ENCODE data around the gene CLN6. TPM values are rescaled to one million over a fixed set of nuclear protein-coding genes. Genes with fewer than 3 reads are reported as not detected.

Gene CLN6
- total RNA-seq, 1 experiment from 2014 or later, result 85.7 TPM

DNA sequence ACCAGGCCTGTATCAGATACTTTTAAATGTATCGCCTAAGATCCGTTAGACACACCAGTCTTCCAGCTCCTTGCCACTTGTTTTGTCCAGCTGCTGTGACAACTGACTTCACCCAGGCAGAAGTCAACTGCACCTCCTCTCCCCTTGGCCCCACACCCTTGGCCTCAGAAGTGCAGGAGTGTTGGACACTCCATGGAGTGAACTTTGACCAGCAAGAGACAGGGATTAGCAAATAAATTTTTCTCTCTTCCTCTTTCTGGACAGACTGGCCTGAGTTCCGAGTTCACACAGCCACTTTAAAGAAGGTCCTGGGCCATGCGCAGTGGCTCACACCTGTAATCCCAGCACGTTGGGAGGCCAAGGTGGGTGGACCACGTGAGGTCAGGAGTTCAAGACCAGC, 2.9 kb upstream of the CLN6 start:
- Mint-ChIP-seq H3K27me3 (ENCODE audit: unreplicated experiment) (peaks cover 10% of the 10 kb centered on the region), H3K36me3 (ENCODE audit: insufficient read depth, unreplicated experiment) (peaks cover 33% of the 10 kb centered on the region), H3K4me1 (ENCODE audit: low read depth, unreplicated experiment) (peaks cover 15% of the 10 kb centered on the region), H3K4me3 (ENCODE audit: low read depth, unreplicated experiment) (no peak overlapping the region), H3K27ac (ENCODE audit: unreplicated experiment) (no peak overlapping the region), H3K9me3 (ENCODE audit: low read depth, unreplicated experiment) (no peaks in the 10 kb centered on the region)
- no peak for TF ChIP-seq CTCF (IDR thresholded peaks at IDR 0.05; ENCODE audit: unreplicated experiment)
- intact Hi-C loops (cut with micrococcal nuclease; ENCODE audit: unreplicated experiment), result no loop called here
- no peak for DNase-seq
- CTCF ChIA-PET, result no interaction called here
- BruUV-seq (replicated peaks), result no TSS peak

GRCh38 chr15:68231102-68231818, 1.7 kb upstream of the CLN6 start:
- BruUV-seq (replicated peaks), result no TSS peak
- Mint-ChIP-seq H3K4me1 (ENCODE audit: low read depth, unreplicated experiment) (peaks cover 21% of the 10 kb centered on the region), H3K36me3 (ENCODE audit: insufficient read depth, unreplicated experiment) (peaks cover 34% of the 10 kb centered on the region), H3K9me3 (ENCODE audit: low read depth, unreplicated experiment) (no peaks in the 10 kb centered on the region), H3K27me3 (ENCODE audit: unreplicated experiment) (peaks cover 10% of the 10 kb centered on the region), H3K4me3 (ENCODE audit: low read depth, unreplicated experiment) (peak overlapping the region; percentile 33), H3K27ac (ENCODE audit: unreplicated experiment) (no peak overlapping the region)
- TF ChIP-seq CTCF (IDR thresholded peaks at IDR 0.05; ENCODE audit: unreplicated experiment), result no peak
- no peak for DNase-seq
- CTCF ChIA-PET, result interaction anchor here (0.7 kb wide), 1 partner anchor 54 kb away, joined by 5 read pairs; no protein-coding TSS in a partner anchor
- intact Hi-C loops (cut with micrococcal nuclease; ENCODE audit: unreplicated experiment), result no loop called here

GRCh38 chr15:68230157-68231100, 901 bp upstream of the CLN6 start:
- no peak overlapping the region for H3K27ac Mint-ChIP-seq (ENCODE audit: unreplicated experiment)
- H3K27me3 Mint-ChIP-seq (ENCODE audit: unreplicated experiment), result peaks cover 10% of the 10 kb centered on the region
- CTCF ChIA-PET, result interaction anchor here (0.9 to 2.0 kb wide), 3 partner anchors 23 to 35 kb away, joined by 3 to 10 read pairs (median 4); no protein-coding TSS in a partner anchor
- TSS peak; percentile 41 for BruUV-seq (replicated peaks)
- H3K4me3 Mint-ChIP-seq (ENCODE audit: low read depth, unreplicated experiment), result peak overlapping the region; percentile 93
- TF ChIP-seq CTCF (IDR thresholded peaks at IDR 0.05; ENCODE audit: unreplicated experiment), result no peak
- intact Hi-C loops (cut with micrococcal nuclease; ENCODE audit: unreplicated experiment), result no loop called here
- no peaks in the 10 kb centered on the region for H3K9me3 Mint-ChIP-seq (ENCODE audit: low read depth, unreplicated experiment)
- peaks cover 34% of the 10 kb centered on the region for H3K36me3 Mint-ChIP-seq (ENCODE audit: insufficient read depth, unreplicated experiment)
- H3K4me1 Mint-ChIP-seq (ENCODE audit: low read depth, unreplicated experiment), result peaks cover 21% of the 10 kb centered on the region
- DNase-seq, result no peak

DNA sequence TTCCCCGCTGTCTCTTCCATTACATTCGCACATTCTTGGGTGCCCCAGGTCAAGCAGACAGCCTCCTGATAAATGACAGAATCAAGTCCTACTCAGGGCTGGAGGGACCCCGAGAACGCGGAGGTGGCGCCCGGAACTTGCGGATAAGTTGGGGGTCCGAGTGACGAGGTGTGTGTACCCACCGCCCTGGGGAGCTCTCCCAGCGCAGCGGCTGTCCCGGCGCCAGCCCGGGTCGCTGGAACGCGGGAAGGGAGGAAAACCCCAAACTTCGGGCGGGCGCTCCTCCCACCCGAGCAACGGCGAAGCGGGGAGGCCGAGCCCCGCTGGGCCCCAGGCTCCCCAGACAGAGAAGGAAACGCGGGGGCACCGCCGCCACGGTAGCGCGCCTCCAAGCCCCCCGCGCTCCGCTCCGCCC, 550 bp downstream of the CLN6 start:
- CTCF ChIA-PET, result interaction anchor here (1.2 to 2.0 kb wide), 2 partner anchors 24 to 78 kb away, joined by 3 to 10 read pairs; no protein-coding TSS in a partner anchor
- TF ChIP-seq CTCF (IDR thresholded peaks at IDR 0.05; ENCODE audit: unreplicated experiment), result no peak
- DNase-seq, result no peak
- peaks cover 29% of the 10 kb centered on the region for H3K4me1 Mint-ChIP-seq (ENCODE audit: low read depth, unreplicated experiment)
- no peaks in the 10 kb centered on the region for H3K9me3 Mint-ChIP-seq (ENCODE audit: low read depth, unreplicated experiment)
- no TSS peak for BruUV-seq (replicated peaks)
- H3K27ac Mint-ChIP-seq (ENCODE audit: unreplicated experiment), result peak overlapping the region; percentile 65
- H3K36me3 Mint-ChIP-seq (ENCODE audit: insufficient read depth, unreplicated experiment), result peaks cover 34% of the 10 kb centered on the region
- intact Hi-C loops (cut with micrococcal nuclease; ENCODE audit: unreplicated experiment), result no loop called here
- peaks cover 10% of the 10 kb centered on the region for H3K27me3 Mint-ChIP-seq (ENCODE audit: unreplicated experiment)
- H3K4me3 Mint-ChIP-seq (ENCODE audit: low read depth, unreplicated experiment), result peak overlapping the region; percentile 93
